Measurements from ENCODE around the gene EBF3.
A peak's percentile ranks its signal among the peaks of the same experiment; 100 is the strongest.

Gene EBF3

GRCh38 chr10:129869596-129870473 is 94.2 kb downstream of the EBF3 start:
- DNase-seq (ENCODE audit: low spot score), result no peak

DNA sequence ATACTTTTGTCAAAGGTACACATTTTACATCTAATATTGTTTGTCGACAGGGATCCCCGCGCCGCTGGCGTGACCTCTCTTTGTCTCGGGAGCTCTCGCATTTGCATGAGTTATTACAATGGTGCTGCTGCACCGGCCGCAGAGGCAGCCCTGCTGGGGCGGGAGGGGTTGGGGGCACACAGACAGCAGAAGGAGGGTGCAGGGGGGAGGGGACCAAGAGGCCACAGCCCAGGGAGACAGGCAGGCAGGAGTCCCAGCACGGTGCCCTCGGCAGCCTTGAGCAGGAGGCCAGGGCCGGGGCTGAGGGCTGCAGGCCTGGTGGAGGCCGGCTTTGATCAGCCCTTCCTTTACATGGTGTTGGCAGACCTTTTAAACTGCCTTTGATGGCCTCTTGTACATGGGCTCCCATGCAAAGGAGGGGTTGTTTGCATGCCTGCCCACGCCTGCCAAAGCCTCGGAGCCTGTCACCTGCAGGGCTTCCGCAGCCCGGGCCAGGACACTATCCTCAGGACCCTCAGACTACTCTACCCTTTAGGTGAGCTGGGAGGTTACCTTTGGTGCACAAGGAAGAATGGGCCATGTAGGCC is 95.5 kb downstream of the EBF3 start:
- DNase-seq (ENCODE audit: low spot score), result no peak

- no peak for DNase-seq (ENCODE audit: low spot score)
These were observed 96.4 kb downstream of the EBF3 start for GRCh38 chr10:129867631-129868179.

- DNase-seq (ENCODE audit: low spot score), result no peak
These were observed 97.2 kb downstream of the EBF3 start for GRCh38 chr10:129866894-129867293.

DNA sequence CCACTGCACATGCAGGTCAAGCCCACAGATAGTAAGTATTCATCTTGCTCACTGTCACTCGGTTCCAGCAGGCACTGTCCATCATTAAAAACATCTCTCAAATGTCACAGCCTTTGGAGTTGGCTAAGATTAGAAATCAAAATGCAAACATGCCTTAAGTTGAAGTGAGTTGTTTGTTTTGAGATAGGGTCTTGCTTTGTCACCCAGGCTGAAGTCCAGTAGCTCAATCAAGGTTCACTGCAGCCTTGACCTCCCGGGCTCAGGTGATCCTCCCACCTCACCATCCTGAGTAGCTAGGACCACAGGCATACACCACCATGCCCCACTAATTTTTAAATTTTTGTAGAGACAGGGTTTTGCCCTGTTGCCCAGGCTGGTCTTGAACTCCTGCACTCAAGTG is 98.1 kb downstream of the EBF3 start:
- no peak for DNase-seq (ENCODE audit: low spot score)

- DNase-seq (ENCODE audit: low spot score), result no peak
These were observed 98.7 kb downstream of the EBF3 start for GRCh38 chr10:129865413-129865812.

DNA sequence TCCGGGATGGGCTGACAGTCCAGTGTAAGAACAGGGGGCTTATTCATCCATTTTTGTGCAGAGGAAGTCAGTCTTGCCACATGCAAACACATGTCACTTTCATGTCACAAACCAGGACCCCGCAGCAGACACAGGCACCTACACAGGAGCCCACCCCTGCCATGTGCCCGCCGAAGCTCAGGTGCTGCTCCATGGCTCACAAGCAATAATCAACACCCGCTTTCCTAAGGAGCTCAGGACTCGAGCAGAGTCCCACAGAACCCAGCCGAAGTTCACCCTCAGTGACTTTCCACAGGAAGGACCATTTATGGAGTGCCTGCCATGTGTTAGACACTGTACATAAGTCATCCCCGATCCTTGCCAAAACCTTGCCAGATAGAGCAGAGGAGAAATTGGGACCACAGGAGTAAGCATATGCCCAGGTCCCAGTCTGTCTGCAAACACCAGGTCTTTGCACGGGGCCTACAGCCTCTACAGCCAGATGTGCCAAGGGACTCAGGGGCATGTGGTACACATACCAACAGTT is 99.4 kb downstream of the EBF3 start:
- DNase-seq (ENCODE audit: low spot score), result no peak

DNA sequence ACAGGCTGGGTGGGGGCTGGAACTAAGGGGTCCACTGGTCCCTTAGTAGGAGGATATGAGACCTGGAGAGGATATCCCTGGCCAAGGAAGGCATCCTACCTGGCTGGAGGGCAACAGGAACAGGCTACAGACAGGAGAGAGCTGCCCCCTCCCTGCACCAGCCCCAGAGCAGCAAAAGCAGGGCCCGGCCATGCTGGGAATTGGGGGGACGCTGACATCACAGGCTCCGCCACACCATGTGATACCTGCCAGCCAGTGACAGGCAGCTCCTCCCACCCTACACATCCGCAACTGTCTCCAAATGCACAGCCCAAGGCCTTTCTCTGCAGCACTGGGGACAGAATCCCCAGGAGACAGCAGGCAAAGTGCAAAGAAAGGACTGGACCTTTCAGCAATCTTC is 100.0 kb downstream of the EBF3 start:
- no peak for DNase-seq (ENCODE audit: low spot score)

- DNase-seq (ENCODE audit: low spot score), result no peak
These were observed 100.8 kb downstream of the EBF3 start for GRCh38 chr10:129863201-129863663.

GRCh38 chr10:129861776-129862531 is 102.1 kb downstream of the EBF3 start:
- DNase-seq (ENCODE audit: low spot score), result no peak

- no peak for DNase-seq (ENCODE audit: low spot score)
These were observed 103.7 kb downstream of the EBF3 start for GRCh38 chr10:129860396-129860795.

GRCh38 chr10:129859536-129859935 is 104.5 kb downstream of the EBF3 start:
- no peak for DNase-seq (ENCODE audit: low spot score)

- no peak for DNase-seq (ENCODE audit: low spot score)
These were observed 106.7 kb downstream of the EBF3 start for GRCh38 chr10:129857242-129857960.

GRCh38 chr10:129855836-129856563 is 108.1 kb downstream of the EBF3 start:
- DNase-seq (ENCODE audit: low spot score), result no peak

- DNase-seq (ENCODE audit: low spot score), result no peak
These were observed 109.0 kb downstream of the EBF3 start for GRCh38 chr10:129854796-129855705.

GRCh38 chr10:129854158-129854557 is 109.9 kb downstream of the EBF3 start:
- no peak for DNase-seq (ENCODE audit: low spot score)

- peak; percentile 5 for DNase-seq (ENCODE audit: low spot score)
These were observed 110.5 kb downstream of the EBF3 start for GRCh38 chr10:129853562-129853903.

DNA sequence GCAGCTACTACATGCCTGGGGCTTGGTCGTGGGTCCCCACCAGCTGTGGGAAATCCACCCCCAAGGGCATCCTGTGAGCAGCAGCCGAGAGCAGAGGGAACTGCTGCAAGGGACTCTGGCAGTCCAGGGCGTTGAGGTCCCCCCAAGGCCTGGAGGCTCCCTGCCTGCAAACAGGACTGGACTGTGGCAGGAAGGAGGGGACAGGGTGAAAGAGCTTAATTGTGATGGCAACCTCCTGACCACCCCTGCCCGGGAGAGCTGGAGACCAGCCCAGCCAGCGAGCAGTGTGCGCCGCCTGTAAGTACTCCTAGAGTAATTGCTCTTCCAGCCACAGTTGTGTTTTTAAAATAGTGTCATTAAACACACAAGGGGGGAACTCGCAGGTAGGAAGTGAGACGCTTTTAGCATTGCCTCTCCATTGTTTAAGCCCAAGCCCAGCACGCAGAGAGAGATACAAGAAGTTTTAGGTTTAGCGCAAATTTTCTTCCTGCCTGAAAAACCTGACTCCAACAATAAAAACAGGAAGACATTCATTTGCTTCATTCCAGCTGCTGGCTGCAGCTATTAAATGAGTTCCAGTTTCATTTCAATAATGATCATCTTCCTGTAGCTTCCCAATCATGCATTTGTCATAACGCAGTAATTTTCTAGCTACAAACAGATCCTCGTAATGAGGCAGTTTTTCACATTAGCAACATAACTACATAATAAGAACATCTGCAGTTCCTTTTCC is 111.1 kb downstream of the EBF3 start:
- DNase-seq (ENCODE audit: low spot score), result no peak

All from pons (tissue), 1 donor.